Smooth muscle cell (in vitro differentiated cells): ENCODE results near the gene PPP2R3B. TPM values are rescaled to one million over a fixed set of nuclear protein-coding genes. Genes with fewer than 3 reads are reported as not detected.

ENCODE experiments used
- DNase-seq: peaks from one replicate; lab custom pipeline; 2025; ENCODE audit not compliant: unreplicated experiment; lab: John Stamatoyannopoulos, UW
- H2AFZ ChIP-seq: fragments of 200-600 bp; sonication (generic); 2 replicates; pipeline ENCODE4 v1.6.0; 2016; ENCODE audit warnings: antibody characterized with exemption, low read depth, mild to moderate bottlenecking
- H3F3A ChIP-seq: fragments of 200-600 bp; sonication (generic); 2 replicates; pipeline ENCODE4 v1.6.0; 2017; ENCODE audit warnings: antibody characterized with exemption, low read depth
- H3K27ac ChIP-seq: fragments of 200-600 bp; sonication (generic); 2 replicates; pipeline ENCODE4 v1.5.1; 2016; ENCODE audit warnings: low read depth, mild to moderate bottlenecking
- H3K27me3 ChIP-seq: fragments of 200-600 bp; sonication (generic); 2 replicates; pipeline ENCODE4 v1.6.1; 2016; ENCODE audit warnings: low read depth, mild to moderate bottlenecking
- H3K36me3 ChIP-seq: fragments of 200-600 bp; sonication (generic); 2 replicates; pipeline ENCODE4 v1.5.1; 2016; ENCODE audit warnings: low read depth
- H3K4me1 ChIP-seq: fragments of 200-600 bp; sonication (generic); 2 replicates; pipeline ENCODE4 v1.5.1; 2016; ENCODE audit warnings: low read depth
- H3K4me2 ChIP-seq: fragments of 200-600 bp; sonication (generic); 2 replicates; pipeline ENCODE4 v1.6.0; 2016; ENCODE audit warnings: mild to moderate bottlenecking
- H3K4me3 ChIP-seq: fragments of 200-600 bp; sonication (generic); 2 replicates; pipeline ENCODE4 v1.5.1; 2016; ENCODE audit warnings: mild to moderate bottlenecking
- H3K79me2 ChIP-seq: fragments of 200-600 bp; sonication (generic); 2 replicates; pipeline ENCODE4 v1.6.0; 2016; ENCODE audit warnings: low read depth, mild to moderate bottlenecking
- H3K9ac ChIP-seq: fragments of 200-600 bp; sonication (generic); 2 replicates; pipeline ENCODE4 v1.6.0; 2016; ENCODE audit warnings: low read depth
- H3K9me3 ChIP-seq: fragments of 200-600 bp; sonication (generic); replicated peaks from 2 replicates; pipeline ENCODE4 v1.5.1; 2016; ENCODE audit warnings: low read depth
- H4K20me1 ChIP-seq: fragments of 200-600 bp; sonication (generic); 2 replicates; pipeline ENCODE4 v1.6.0; 2016; ENCODE audit warnings: low read depth
- CTCF ChIP-seq: fragments of 200-600 bp; sonication (generic); IDR thresholded peaks from 2 replicates; pipeline ENCODE4 v1.5.1; 2017; ENCODE audit warnings: borderline replicate concordance, mild to moderate bottlenecking, antibody characterized with exemption; ENCODE audit not compliant: insufficient read depth, poor library complexity, severe bottlenecking
- WGBS: methylation state at CpG from one replicate; pipeline ENCODE4 v1.1.7; 2016; ENCODE audit warnings: low lambda C conversion rate; 5-methylcytosine and 5-hydroxymethylcytosine counted together
- polyA plus RNA-seq: library from polyadenylated mRNA; unstranded; fragments of >200 nt; fragmentation: Nextera tagmentation; extraction: Ambion mirVana; gene quantifications from 2 replicates; pipeline ENCODE4 v1.2.1, GENCODE V29; 2016
- total RNA-seq: library from RNA; depleted of rRNA; stranded (reverse); fragments of >200 nt; gene quantifications from 2 replicates; pipeline ENCODE4 v1.2.3, GENCODE V29; 2014

The PPP2R3B gene
- total and polyA plus RNA-seq, 2 experiments from 2014 or later: 15.2 to 25.1 TPM

GRCh38 chrX:314781-315595 is 71.7 kb downstream of the PPP2R3B start:
- no peak for DNase-seq
- H3K27me3 ChIP-seq: no peaks in the 10 kb centered on the region

GRCh38 chrX:314049-314448 is 72.7 kb downstream of the PPP2R3B start:
- H3K4me2 ChIP-seq: no peak overlapping the region
- no peak overlapping the region for H2AFZ ChIP-seq
- H3K27me3 ChIP-seq: no peaks in the 10 kb centered on the region
- H3K9me3 ChIP-seq: no peaks in the 10 kb centered on the region
- H3K79me2 ChIP-seq: peaks cover 4% of the 10 kb centered on the region
- H3K9ac ChIP-seq: no peak overlapping the region
- H3K27ac ChIP-seq: no peak overlapping the region
- H3K36me3 ChIP-seq: no peaks in the 10 kb centered on the region
- no peaks in the 10 kb centered on the region for H3F3A ChIP-seq
- no peak for DNase-seq
- no peak overlapping the region for H3K4me3 ChIP-seq
- H4K20me1 ChIP-seq: no peaks in the 10 kb centered on the region
- no peaks in the 10 kb centered on the region for H3K4me1 ChIP-seq
- TF ChIP-seq CTCF: no peak
- 98% methylated on average over 33 of the region's 34 CpGs for WGBS

More at GRCh38 chrX:314781-315595, 71.7 kb downstream of the PPP2R3B start:
- no peaks in the 10 kb centered on the region for H3F3A ChIP-seq
- H3K4me1 ChIP-seq: no peaks in the 10 kb centered on the region
- H3K9me3 ChIP-seq: no peaks in the 10 kb centered on the region
- 93% methylated on average over 51 of the region's 51 CpGs for WGBS
- no peaks in the 10 kb centered on the region for H3K36me3 ChIP-seq
- no peak overlapping the region for H2AFZ ChIP-seq
- no peak overlapping the region for H3K4me3 ChIP-seq
- no peak for TF ChIP-seq CTCF
- H3K79me2 ChIP-seq: peaks cover 14% of the 10 kb centered on the region
- no peaks in the 10 kb centered on the region for H4K20me1 ChIP-seq
- no peak overlapping the region for H3K4me2 ChIP-seq
- no peak overlapping the region for H3K27ac ChIP-seq
- no peak overlapping the region for H3K9ac ChIP-seq

- no peak for DNase-seq
- Histone ChIP-seq H3K27me3 (no peaks in the 10 kb centered on the region), H3K4me2 (no peak overlapping the region), H3F3A (no peaks in the 10 kb centered on the region), H3K79me2 (peaks cover 4% of the 10 kb centered on the region), H3K36me3 (no peaks in the 10 kb centered on the region), H4K20me1 (no peaks in the 10 kb centered on the region), H2AFZ (no peak overlapping the region), H3K9ac (no peak overlapping the region), H3K4me1 (no peaks in the 10 kb centered on the region), H3K27ac (no peak overlapping the region), H3K9me3 (no peaks in the 10 kb centered on the region), H3K4me3 (no peak overlapping the region)
- 94% methylated on average over 8 of the region's 8 CpGs for WGBS
- TF ChIP-seq CTCF: no peak
Observed at GRCh38 chrX:313546-313945, 73.2 kb downstream of the PPP2R3B start.
